NCI-H345 (cell line): ENCODE results near the gene PDIA6.
"Not testable (repeated sequence)": the region's sequence is repeated elsewhere in the genome, so short reads cannot be mapped to it uniquely, and the experiment has no call there.

Experiments used
- DNase-seq: peaks from one replicate; lab custom pipeline; 2025; lab: John Stamatoyannopoulos, UW

Gene PDIA6

DNA sequence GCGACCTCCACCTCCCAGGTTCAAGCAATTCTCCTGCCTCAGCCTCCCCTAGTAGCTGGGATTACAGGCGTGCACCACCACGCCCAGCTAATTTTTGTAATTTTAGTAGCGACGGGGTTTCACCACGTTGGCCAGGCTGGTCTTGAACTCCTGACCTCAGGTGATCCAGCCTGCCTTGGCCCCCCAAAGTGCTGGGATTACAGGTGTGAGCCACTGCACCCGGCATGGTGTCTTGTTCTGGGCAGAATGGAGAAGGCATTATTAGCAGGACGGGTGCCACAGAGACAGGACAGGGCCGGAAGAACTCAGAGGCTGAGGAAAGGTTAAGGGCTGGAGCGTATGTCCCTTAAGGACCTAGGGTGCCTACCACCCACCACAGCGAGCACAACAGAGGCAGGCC is 31.8 kb downstream of the PDIA6 start:
- DNase-seq, result not testable (repeated sequence)

DNA sequence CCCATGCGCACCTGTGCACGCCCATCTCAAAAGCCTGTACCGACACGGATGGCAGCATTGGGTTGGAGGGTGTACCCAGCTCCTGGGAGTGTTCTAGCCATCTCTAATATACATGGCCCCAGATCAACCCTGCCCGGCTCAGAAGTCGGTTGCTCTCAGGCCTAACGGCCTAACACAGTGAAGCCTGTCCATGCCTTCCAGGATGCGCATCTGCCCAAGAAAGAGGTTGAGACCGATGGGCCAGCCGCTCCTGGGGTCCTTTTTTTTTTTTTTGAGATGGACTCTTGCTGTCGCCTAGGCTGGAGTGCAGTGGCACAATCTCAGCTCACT is 32.1 kb downstream of the PDIA6 start:
- DNase-seq, result no peak

DNA sequence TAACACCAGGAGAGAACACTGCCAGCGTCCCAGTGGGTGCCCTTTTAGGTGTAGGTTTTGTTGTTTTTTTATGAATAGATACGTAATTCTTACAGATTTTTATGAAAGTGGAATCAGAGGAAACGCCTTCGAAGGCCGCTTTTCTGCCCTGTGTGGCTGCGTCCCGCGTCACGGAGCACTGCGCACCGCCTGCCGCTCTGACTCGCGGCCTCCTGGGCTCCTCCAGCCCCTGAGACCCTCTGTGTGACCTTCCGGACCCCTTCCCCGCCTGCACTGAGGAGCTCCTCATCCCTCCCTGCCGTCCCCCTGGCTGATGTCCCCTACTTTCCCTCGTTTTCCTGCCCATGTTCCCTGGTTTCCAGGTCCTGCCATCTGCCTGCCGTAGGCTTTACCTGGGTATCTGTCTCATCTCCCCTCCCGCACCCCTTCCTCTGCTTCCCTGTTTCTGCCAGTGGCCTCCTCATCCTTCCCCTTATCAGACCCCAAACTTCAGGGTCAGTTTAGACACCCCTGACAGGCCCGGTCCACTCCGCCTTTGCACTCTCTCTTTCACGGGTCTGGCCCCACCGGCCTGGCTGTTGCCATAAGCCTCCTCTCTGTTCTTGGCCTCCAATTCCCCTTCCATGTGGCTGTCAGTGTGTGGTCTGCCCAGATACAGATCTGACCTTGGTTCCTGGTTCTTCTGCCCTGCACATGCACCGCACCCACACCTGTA is 32.7 kb downstream of the PDIA6 start:
- DNase-seq, result no peak

DNA sequence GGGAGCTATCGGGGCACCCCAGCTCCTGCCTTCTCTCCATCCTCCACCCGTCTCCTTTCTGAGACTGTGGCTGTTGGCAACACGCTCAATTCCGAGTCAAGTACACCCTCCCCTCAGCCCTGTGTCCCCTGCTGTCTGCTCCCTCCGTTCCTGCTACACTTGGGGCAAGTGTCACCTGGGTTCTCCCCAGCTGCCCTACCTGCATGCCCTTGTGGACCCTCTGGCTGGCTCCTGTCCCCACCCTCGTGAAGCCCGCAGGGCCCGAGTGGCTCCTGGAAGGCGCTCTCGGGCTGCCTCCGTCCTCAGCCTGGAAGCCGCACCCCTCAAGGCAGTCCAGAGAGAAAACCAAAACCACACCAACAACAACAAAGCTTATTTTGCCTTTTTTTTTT is 33.9 kb downstream of the PDIA6 start:
- no peak for DNase-seq

DNA sequence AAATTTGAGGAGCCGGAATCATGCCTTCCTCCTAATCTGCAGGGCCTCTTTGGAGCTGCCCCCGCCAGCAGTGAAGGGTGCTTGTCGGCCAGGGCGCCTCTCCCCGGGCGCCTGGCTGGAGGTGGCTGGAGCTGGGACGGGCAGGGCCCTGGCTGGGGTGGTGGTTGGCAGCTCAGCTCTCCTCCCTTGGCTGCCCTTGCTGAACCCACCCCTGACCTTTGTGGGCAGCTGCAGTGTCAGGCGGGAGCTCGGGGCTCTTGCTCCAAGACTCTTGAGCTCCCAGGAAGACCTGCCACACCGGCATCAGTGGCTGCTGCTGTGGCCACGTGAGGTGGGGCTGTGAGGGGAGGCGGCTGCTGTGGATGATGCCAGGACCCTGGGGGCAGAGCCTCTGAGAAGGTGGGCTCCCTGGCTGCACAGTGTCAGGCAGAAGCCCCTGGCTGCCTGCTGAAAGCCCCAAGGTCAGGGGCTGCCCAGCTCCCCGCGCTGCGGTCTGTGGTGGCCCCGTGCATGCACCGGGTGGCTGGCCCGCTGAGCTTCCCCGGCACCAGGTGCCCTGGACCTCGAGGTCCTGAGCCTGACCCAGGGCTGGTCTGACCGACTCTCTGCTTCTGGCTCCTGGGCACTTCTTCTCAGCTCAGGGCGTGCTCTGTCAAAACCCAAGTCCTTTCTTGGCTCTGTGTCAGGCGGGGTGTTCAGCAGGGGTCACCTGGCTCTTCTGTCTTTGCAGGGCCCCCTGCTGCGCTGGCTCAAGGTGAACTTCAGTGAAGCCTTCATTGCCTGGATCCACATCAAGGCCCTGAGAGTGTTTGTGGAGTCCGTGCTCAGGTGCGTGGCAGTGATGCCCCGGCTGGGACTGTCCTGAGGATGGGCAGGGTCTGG is 34.5 kb downstream of the PDIA6 start:
- no peak for DNase-seq

DNA sequence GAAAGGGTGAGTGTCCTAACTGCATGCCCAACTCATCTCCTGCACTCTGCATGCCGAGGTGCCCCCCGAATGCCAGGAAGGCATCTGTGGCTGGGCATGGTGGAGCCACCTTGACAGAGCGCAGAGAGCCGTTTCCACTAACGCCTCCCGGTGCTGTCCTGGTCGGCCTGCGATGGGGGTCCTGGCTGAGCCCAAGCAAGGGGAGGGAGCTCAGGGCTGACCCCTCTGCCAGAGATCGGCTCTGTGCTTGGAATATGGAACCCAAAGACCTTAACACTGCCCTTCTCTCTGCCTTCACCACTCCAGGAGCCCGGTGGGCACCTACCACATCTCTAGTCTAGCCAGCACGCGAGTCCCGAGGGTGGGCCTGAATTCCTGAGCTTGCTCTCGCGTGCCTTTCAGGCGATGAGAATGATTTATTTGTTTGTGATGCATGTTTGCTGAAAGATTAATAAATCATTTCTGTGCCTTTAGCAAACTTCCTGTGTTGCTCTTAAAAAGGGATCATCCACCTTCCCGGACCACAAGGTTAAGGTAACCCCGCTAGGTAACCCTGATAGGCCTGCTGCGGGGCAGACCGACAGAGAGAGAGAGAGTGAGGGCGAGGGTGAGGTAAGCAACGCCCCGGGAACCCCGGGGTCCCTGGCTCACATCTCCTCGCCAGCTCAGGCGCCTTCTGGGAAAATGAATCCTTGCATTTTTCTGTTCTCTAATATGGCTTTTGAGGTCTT is 35.3 kb downstream of the PDIA6 start:
- no peak for DNase-seq

DNA sequence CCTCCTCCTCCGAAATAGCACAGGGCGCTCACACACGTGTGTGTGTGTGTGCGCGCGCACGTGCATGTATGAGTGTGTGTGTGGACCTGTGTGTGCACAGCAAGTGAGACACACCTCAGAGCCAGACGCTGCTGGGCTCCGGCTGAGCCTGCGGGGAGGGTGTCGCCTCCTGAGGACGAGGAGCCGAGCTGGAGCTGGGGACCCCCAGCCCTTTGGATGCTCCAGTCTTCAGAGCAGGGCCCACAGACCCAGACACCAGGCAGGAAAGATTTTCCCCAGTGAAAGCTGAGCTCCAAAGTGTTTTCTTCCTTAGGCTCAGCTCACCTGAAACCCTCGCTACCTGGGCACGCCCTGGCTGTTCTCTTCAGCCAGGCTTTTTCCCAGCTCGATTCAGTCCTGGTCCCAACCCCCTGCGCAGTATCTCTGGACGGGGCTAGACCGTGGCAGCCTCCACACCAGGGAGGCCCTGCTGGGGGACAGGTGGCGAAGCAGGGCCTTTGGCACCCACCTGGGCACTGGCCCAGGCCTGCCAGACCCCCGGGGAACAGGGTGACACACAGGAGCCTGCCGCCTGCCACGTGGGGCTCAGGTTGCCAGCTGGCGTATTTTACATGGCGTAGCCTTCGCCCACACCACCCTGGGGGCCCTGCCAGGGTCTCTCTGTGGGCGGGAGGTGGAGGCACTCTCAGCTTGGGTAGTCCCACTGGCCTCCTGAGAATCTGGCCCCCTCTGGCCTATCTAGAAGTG is 36.2 kb downstream of the PDIA6 start:
- DNase-seq, result no peak

DNA sequence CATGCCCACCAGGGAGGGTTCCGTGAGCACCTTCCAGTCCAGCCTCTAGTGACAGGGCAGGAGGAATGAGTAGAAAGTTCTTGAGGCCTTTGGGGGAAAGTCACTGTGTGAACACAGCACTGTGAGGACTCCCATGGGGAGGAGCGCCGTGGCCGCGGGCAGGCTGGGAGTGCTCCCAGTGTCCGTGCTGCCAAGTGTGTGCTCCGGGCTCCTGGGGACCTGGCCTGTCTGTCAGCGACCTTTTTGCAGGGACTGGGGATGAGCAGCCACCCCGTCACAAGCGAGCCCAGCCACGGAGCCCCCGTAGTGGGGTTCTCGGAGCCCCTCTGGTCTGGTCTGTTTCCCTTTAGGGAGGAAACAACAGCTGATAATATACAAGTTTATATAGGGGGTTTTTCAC is 36.8 kb downstream of the PDIA6 start:
- DNase-seq, result no peak

DNA sequence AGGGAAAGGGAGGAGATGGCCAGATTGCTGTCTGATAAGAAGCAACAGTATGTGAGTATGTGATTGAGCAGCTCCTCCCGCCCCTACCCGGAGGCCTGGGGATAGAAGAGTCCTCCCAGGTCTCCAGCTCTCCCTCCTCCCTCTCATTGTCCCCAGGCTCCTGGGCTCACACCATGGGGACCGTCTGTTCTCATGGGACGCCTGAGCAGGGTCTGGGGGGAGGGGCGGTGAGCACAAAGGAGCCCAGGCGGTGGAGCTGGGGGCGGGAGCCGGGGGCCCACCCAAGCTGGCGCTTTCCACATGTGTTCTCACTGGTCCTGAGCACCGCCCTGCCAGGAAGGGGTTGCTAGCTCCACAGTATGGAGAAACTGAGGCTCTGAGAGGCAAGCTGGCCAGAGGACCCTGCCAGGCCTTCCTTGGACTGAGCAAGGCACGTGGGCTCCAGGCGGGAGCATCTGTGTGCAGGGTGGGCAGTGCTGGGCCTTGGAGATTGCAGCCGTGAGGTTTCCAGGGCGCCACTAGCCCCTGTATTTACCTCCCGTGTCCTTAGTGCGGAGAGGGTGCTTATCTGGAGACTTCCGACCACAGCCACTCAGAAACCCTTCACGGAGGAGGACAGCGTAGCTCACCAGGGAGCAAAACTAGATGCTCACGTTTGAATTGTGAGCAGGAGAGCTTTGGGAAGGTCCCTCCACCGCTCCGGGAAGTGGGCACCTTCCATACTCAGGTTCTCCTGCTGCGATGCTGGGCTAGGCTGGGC is 37.4 kb downstream of the PDIA6 start:
- DNase-seq, result no peak

DNA sequence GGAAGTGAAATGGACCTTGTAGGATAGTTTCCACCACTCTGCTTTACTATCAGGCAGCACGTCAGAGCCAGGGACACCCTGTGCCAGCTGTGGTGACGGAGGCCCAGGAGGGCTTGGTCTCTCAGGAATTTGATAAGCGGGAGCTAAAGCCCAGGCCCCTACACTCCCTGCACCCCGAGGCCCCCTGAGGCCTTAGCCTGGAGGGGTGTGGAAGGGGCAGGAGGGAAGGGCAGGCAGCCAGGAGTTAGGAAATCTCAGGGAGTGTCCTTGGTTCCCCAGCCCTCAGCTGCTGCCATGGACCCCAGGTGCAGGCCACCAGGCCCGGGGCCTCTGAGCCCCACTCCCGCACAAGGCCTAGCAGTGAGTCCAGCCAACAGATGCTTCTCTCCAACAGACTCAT is 38.2 kb downstream of the PDIA6 start:
- no peak for DNase-seq

DNA sequence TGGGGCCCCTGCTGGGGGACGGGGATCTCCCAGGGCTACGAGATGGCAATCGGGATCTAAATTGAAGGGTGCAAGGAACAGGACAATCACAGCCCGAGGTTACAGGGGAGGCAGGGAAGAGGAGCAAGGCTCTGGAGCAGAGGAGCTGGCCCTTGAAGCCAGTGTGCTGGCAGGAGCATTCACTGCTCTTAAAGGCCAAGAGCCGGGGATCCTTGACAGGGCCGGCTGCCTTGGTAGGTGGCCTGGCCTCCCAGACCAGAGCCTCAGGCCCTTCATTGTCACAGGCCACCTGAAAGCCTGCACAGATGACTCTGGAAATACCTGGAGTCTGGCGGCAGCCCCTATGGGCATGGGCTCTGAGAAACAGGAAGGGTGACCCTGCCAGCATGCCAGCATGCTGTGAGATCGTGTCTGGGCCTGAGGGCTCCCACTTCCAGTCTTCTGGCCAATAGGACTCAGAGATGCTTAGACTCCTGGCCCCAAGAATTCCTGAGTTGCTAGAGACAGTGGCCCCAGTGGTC is 38.7 kb downstream of the PDIA6 start:
- DNase-seq, result no peak

DNA sequence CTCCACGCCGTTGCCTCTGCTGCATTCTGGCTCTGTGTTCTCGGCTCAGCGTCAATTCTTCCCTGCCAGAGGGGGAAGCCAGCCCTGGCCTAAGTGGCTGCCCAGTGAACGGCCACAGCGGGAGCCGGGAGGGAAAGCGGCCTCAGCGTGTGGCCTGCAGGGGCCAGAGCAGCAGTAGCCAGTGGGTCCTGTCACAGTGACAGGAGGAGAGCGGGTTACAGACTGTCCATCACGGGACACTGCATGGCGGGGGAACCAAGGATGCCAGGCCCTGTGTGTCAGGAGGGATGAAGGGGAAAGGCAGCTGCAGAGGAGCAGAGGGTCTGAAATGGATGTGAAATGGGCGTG is 39.7 kb downstream of the PDIA6 start:
- no peak for DNase-seq

DNA sequence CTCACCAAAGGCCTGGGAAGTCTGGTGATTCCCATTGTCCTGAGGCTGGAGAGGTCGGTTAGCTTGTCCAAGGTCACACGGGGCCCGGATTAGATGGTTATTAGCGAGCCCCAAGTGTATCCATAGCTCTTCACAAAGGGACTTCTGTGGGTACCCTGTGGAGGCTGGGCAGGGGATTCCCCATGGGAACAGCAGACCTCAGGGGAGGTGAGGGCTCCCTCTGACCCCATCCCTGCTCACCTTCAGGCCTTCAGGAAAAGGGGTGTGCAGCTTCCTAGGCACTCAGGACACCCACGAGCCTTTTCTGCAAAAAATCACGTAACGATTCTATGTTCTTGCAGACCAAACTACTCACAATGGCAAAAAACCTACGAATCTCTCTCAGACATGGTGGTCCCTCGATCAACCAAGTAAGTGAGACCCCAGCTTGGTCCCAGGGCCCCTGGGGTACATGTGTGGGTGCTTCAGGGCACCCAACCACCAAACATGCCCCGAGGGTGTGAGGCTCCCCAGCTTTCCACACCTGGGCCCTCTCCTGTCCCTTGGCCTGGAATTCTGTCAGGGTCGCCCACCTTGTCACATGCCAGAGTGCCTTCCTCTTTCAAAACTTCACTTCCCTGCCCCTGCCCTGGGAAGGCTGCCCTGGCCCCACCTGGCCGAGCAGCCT is 40.3 kb downstream of the PDIA6 start:
- DNase-seq, result no peak

DNA sequence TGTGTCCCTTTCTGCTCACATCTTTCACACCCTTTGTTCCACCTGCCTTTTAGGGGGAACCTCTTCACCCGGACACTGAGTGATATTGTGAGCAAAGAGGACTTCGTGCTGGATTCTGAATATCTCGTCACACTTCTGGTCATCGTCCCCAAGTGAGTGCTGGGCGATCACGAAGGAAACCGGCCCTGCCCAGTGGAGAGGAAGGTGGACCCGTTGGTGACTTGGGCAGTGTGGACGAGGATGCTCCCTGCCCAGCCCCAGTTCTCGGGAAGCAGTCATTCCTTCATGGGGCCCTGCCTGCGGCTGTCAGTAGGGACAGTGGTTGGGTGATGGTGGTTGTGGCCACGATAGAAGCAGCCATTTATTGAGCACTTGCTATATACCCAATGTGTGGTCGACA is 40.8 kb downstream of the PDIA6 start:
- no peak for DNase-seq

DNA sequence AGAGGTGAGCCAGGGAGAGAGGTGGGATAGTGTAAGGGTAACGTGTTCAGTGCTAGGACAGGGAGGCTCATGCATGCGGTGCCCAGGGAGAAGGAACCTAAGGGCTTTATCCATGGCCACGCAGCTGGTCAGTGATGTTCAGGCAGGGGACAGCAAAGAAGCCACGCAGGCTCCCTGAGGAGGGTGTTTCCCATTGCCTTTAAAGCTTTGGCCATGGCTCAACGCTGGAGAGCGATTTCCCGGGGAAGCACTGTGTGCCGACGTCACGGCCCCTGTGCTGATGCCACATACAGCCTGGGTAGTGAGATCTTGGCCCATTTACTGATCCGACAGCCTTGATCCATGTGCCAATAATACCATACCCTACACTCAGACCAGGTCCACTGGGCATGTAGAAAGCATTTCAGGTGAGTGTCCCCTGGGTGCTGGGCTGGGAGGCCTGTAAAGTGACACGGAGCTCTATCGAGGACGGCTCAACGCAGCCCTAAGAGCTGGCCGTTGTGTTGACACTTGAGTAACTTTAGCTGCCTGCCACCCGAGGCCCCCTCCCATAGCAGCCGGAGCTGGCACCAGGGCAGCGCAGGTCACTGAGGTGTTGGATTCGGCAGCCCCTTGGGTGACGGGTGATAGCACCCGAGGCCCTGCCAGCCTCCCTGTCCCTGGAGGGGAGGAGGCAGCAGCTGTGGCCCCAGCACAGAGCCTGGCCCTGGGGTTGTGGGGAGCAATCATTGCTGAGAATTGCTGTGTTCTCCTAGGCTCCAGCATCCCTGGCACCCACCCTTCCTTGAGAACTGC is 41.4 kb downstream of the PDIA6 start:
- no peak for DNase-seq

DNA sequence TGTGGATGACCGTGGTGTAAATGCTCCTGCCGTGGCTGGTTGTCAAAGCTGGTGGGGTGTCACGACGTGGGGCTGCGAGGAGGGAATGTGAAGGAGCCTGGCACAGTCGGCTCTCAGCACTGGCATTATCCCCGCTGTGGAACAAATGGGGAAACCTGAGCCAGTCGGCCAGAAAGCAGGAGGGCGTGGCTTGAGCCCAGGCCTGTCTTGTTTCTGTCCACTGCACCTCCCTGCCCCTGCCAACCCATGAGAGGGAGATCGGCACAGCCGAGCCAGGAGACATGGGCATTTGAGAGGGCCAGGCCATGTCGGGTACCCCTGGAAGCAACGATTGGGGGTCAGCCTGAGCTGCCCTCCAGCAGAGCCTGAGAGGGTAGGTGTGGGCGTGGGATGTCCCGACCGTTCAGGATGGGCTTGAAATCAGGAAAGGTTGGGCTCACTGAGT is 44.5 kb downstream of the PDIA6 start:
- DNase-seq, result no peak

DNA sequence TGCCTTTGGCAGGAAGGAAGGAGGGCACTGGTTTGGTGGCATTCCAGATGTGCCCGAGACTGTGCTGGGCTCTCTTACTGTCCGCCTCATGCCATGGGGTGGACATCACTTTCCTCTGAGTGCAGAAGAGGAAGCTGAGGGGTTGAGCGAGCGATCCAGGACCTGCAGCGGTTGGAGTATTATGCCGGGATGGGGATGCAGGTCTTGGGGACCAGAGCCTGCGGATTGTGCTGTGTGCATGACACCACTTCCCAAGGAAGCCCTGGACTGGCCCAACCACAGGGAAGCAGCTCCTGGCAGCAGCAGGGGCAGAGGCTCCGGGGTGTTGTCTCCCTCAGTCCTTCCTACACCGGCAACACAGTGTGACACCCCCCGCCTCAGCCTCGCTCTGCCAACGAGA is 46.7 kb downstream of the PDIA6 start:
- DNase-seq, result no peak

DNA sequence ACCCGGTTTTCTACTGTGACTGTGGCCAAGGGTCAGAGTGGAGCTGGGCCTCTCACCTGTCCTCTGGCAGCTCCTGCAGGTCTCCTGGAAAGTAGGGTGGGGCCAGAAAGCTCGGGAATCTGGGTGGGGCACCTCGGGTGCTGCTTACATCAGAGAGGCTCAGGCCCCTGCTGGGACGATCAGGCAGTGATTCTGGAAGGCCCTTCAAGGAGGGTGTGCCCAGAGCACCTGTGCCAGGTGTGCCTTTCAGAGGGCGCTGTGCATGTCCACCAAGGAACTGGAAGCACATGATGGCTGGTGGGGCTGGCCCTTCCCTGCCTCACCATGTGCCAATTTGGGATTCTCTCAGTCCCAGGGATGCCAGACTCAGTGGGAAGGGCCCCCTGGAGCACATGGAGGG is 47.1 kb downstream of the PDIA6 start:
- peak; percentile 12 for DNase-seq

DNA sequence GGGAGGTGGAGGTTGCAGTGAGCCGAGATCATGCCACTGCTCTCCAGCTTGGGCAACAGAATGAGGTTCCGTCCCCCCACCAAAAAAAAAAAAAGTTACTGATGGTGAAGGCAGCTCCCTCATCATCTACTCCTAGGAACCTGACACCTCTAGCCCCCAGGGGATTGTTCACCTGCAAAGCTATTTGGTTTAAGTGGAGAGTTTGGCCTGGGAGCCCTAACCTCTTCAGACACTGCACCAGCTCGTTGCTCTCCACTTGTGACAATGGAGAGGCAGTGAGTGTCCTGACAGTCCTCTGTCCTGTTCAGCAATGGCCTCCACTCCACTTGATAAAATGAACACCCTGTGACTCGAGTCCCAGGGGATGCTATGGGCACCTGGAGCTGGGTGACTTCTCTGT is 47.7 kb downstream of the PDIA6 start:
- DNase-seq, result no peak
